CD1c-positive myeloid dendritic cell (primary cell): ENCODE results near the gene VSIG8.
A peak's percentile ranks its signal among the peaks of the same experiment; 100 is the strongest.

Experiments used
- DNase-seq: peaks from one replicate; pipeline ENCODE4 v3.0.0-alpha.2; 2016; ENCODE audit errors: extremely low spot score

The VSIG8 gene

GRCh38 chr1:159829822-159830465, 32.5 kb downstream of the VSIG8 start:
- DNase-seq: no peak

DNA sequence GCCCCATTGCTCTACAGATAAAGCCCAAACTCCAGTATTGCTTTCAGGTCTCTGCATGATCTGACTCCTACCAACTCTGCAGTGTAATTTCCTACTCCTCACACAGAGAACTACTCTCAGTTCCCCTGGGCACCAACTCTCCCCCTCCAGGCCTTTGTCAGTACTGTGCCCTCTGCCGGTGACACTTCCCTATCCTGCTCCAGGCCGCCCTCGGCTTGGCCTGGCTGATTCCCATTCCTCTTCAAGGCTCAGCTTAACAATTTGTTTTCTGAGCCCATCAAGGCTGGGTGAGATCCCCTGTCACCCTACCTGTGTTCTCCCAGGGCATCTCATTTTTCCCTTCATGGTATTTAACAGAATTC, 33.2 kb downstream of the VSIG8 start:
- peak; percentile 89 for DNase-seq

DNA sequence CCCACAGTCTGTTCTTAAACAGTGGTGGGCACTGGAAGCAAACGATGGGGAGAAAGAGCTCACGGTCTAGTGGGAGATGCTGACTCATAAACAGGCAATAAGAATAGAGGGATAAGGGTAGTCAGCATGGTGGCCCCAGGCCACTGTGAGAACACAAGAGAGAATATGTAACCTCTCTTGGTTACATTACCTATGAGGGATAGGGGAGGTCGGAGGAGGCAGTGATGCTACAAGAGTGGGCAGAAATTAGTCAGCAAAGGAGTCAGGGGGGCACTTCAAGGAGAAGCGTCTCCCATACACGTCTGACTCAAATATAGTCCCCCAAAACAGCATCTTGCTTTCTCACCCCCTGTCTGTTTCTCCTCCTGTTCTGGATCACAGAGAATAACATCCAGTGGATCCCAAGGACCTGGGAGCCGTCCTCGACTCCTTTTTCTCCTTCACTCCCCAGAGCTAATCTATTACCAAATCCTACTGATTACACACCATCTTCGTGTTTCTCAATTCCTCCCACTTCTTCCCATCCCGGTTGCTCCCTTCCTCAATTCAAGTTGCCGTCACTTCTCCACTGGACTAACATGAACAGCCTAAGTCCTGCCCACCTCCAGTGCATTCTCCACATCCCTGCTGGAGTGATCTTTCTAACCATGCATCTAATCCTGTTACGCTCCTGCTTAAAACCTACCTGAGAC, 33.7 kb downstream of the VSIG8 start:
- DNase-seq: peak; percentile 91

- DNase-seq: no peak
These were observed 34.3 kb downstream of the VSIG8 start for GRCh38 chr1:159828176-159828575.

GRCh38 chr1:159827549-159827948, 34.9 kb downstream of the VSIG8 start:
- DNase-seq: no peak

GRCh38 chr1:159827102-159827490, 35.4 kb downstream of the VSIG8 start:
- no peak for DNase-seq

DNA sequence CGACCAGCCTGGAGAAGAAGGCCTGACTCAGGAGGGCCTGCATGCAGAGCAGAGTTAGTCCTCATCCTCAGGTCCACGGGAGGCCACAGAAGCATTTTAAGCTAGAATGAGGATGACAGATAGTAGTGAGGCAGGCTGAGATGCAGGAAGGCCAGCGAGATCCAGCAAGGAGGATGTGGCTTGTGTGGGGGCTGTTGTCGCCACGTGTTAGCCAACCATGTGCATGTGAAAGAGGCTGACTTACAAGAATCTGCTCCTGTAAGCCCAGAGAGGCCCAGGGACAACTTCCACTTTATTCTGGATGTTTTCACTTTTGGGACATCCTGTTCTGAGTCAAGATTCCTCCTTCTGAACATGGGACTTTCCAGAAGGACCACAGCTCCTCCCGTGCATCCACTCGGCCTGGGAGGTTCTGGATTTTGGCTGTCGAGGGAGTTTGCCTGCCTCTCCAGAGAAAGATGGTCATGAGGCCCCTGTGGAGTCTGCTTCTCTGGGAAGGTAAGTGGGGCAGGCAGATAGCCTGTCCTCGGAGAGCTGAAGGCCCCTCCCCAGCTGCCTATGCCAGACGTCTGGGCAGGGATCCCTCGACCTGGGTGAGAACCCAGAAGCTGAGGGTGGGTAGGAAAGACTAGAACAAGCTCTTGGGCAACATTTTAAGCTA, 35.9 kb downstream of the VSIG8 start, which contains the start of gene SLAMF8:
SLAMF8 (plus strand) TSS at position 433 of the 661 bp plus-strand sequence; CDS start at position 459, 26 bp downstream.
- DNase-seq: peak; percentile 95

DNA sequence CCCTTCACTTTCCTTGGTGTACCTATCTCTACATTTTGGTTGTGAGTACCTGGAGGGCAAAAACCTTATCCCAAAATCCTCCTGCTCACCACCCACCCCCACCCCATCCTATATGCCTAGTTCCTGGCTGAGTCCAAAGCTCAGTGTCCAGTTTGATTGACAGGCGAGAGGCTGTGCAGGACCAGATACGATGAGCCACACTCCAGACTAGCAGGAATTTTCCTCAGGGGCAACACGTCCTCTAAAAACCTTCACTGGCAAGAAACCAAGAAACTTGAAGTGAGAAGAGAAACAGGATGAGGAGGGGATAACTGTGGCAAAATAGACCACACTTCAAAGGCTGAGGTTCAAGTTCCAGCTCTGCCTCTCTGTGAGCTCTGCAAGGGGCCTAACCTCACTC, 36.9 kb downstream of the VSIG8 start:
- DNase-seq: no peak

DNA sequence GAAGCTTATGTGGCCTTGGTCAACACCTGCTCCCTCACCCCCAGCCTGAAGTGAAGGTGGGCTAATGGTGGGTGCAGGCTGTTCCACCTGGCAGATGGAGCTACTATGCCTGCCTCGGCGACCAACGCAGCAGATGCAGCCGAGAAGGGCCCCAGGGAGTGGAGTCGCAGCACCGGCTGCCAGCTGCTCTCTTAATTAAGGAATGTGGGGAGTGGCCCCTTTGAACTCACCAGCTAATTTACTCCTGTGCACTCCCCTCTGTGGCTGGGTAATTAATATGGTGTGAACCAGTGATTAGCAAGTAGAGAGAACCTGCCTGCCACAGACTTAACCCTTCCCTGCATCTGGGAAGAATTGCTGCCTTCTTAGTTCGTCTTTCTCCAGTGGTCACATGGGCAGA, 39.1 kb downstream of the VSIG8 start:
- no peak for DNase-seq

DNA sequence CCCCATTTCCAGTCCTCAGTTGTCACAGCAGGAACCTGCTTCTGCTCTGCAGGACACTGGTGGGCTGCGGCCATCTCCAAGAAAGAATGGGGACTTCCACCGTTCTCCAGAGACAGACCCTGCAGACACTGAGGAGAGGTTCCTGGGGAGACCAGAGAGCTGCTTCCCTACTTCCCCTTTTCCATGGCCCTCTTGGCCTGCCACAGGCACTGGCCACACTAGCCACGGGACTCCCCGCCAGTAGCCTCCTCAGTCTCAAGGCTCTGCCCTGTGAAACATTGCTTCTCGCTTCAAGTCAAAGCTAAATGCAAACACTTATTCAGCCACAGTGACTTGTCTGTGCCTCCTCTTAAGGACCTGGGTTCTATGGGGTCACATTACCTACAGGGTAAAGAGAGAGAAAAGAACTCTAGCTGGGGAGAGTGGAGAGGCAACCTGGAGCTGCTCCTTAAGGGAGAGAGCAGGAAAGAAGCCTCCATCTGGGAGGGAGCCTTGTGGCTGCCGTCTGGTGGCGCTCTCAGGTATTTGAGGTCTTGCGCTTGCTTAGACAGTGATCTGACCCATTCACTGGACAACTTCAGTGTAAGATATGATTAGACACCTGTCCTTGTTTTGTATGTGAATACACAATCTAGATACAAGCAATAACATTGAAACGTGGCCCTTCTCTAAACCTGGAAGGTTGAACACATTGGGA, 41.1 kb downstream of the VSIG8 start:
- peak; percentile 57 for DNase-seq

GRCh38 chr1:159817276-159818041, 45.0 kb downstream of the VSIG8 start:
- no peak for DNase-seq

DNA sequence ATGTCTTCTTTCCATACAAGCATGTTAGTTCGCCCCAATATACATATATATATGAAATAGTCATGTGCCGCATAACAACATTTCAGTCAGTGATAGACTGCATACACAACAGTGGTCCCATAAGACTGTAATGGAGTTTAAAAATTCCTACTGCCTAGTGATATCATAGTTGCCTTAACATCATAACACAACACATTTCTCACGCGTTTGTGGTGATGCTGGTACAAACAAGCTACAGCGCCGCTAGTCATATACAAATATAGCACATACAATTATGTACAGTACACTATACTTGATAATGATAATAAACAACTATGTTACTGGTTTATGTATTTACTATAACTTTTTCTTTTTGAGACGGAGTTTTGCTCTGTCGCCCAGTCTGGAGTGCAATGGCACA, 46.5 kb downstream of the VSIG8 start:
- no peak for DNase-seq

GRCh38 chr1:159804924-159805323, 57.5 kb downstream of the VSIG8 start:
- DNase-seq: no peak
